ENCODE results near the gene NFKBIE. TPM values are rescaled to one million over a fixed set of nuclear protein-coding genes. Genes with fewer than 3 reads are reported as not detected.
A peak's percentile ranks its signal among the peaks of the same experiment; 100 is the strongest.

NFKBIE gene
- total and polyA plus RNA-seq, 2 of the 13 experiments (the other 11 are each of a cell fraction or from before 2014, with no cell fraction given) = 6.7 to 14.5 TPM

- TF ChIP-seq ZBED4 (CRISPR knock-in tag; IDR thresholded peaks at IDR 0.05; ENCODE audit: borderline replicate concordance) (0 out of 2 replicates have a peak, but pooled peaks have one; percentile 25), ZBTB1 (CRISPR knock-in tag; IDR thresholded peaks at IDR 0.05; ENCODE audit: borderline replicate concordance) (no peak), ZNF280B (CRISPR knock-in tag; IDR thresholded peaks at IDR 0.05; ENCODE audit: borderline replicate concordance) (peak; percentile 65; the same call in 1 of the 2 replicates), ESRRA (CRISPR knock-in tag; IDR thresholded peaks at IDR 0.05; ENCODE audit: low read depth) (peak; percentile 76; the same call in 1 of the 2 replicates), MXD3 (CRISPR knock-in tag; IDR thresholded peaks at IDR 0.05) (peak; percentile 88), ZNF205 (CRISPR knock-in tag; IDR thresholded peaks at IDR 0.05) (no peak), RARA (CRISPR knock-in tag; IDR thresholded peaks at IDR 0.05) (peak; percentile 42; the same call in 1 of the 2 replicates), SETDB1 (CRISPR knock-in tag; IDR thresholded peaks at IDR 0.05; ENCODE audit: borderline replicate concordance) (no peak), LRRFIP1 (CRISPR knock-in tag; conservative IDR thresholded peaks at IDR 0.05) (no peak), PRMT3 (CRISPR knock-in tag; IDR thresholded peaks at IDR 0.05; ENCODE audit: borderline replicate concordance, low read depth) (no peak; the same call in 1 of the 2 replicates), ATF4 (CRISPR knock-in tag; IDR thresholded peaks at IDR 0.05) (peak in 1 of 2 experiments; percentile 43; a peak in 2 of 4 replicates), CEBPG (CRISPR knock-in tag; IDR thresholded peaks at IDR 0.05) (no peak), ZNF432 (CRISPR knock-in tag; IDR thresholded peaks at IDR 0.05; ENCODE audit: borderline replicate concordance) (no peak), ZNF747 (CRISPR knock-in tag; IDR thresholded peaks at IDR 0.05; ENCODE audit: borderline replicate concordance) (0 out of 2 replicates have a peak, but pooled peaks have one; percentile 25), ZNF773 (CRISPR knock-in tag; IDR thresholded peaks at IDR 0.05; ENCODE audit: borderline replicate concordance) (peak; percentile 69; the same call in 1 of the 2 replicates), IRF1 (CRISPR knock-in tag; IDR thresholded peaks at IDR 0.05; ENCODE audit: low read depth) (no peak), ZNF460 (CRISPR knock-in tag; IDR thresholded peaks at IDR 0.05; ENCODE audit: borderline replicate concordance) (no peak), NFYC (CRISPR knock-in tag; IDR thresholded peaks at IDR 0.05) (no peak)
Observed at GRCh38 chr6:44223319-44224028, 41.9 kb downstream of the NFKBIE start, which contains the start of gene SLC29A1 (continued).

Data from HepG2 (cell line).